CD8-positive, alpha-beta memory T cell (primary cell): ENCODE results near the gene RAB24. TPM values are rescaled to one million over a fixed set of nuclear protein-coding genes. Genes with fewer than 3 reads are reported as not detected.

Source experiments
- CTCF ChIA-PET: fragments of 350-600 bp; sonication (Branson Sonifier 250); formaldehyde crosslinking; loops from one replicate; lab custom pipeline; 2021; ENCODE audit warnings: antibody characterized with exemption; lab: Charles Lee
- POLR2A ChIA-PET: fragments of 350-600 bp; sonication (Branson Sonifier 250); formaldehyde crosslinking; loops from one replicate; lab custom pipeline; 2021; ENCODE audit warnings: antibody characterized with exemption; lab: Charles Lee
- DNase-seq, 5 donors: peaks; one replicate each; pipeline versions ENCODE4 v3.0.0 to v3.0.0-alpha.2; 2020 to 2022; ENCODE audit warnings: mixed read lengths in 1 of 5
- H3K27ac ChIP-seq: one replicate; pipeline ENCODE4 v1.7.0; 2013; ENCODE audit warnings: low read depth, mild to moderate bottlenecking, low read length, moderate library complexity
- H3K27me3 ChIP-seq: 2 replicates; pipeline ENCODE4 v1.7.0; 2013; ENCODE audit warnings: low read length, mild to moderate bottlenecking; ENCODE audit not compliant: insufficient read depth, poor library complexity, severe bottlenecking
- H3K36me3 ChIP-seq: 2 replicates; pipeline ENCODE4 v1.7.0; 2013; ENCODE audit warnings: mild to moderate bottlenecking, low read length, moderate library complexity; ENCODE audit not compliant: insufficient read depth
- H3K4me1 ChIP-seq: 2 replicates; pipeline ENCODE4 v1.7.0; 2013; ENCODE audit warnings: mild to moderate bottlenecking, low read length, moderate library complexity; ENCODE audit not compliant: insufficient read depth
- H3K4me3 ChIP-seq: 2 replicates; pipeline ENCODE4 v1.7.0; 2013; ENCODE audit warnings: mild to moderate bottlenecking, low read length
- H3K9me3 ChIP-seq: 2 replicates; pipeline ENCODE4 v1.7.0; 2013; ENCODE audit warnings: mild to moderate bottlenecking, low read length
- H3K27ac Mint-ChIP-seq, 8 donors: one replicate each; pipeline ENCODE4 v1.8.0; 2020 to 2021; ENCODE audit warnings: mixed read lengths in 8 of 8, mild to moderate bottlenecking in 6 of 8, inconsistent platforms in 3 of 8, moderate library complexity in 3 of 8
- H3K27me3 Mint-ChIP-seq, 2 donors: one replicate each; pipeline ENCODE4 v1.8.0; 2020 to 2021; ENCODE audit warnings: mixed read lengths in 2 of 2, mild to moderate bottlenecking in 1 of 2, moderate library complexity in 1 of 2
- H3K36me3 Mint-ChIP-seq, 3 donors: one replicate each; pipeline ENCODE4 v1.8.0; 2020 to 2021; ENCODE audit warnings: mixed read lengths in 3 of 3, inconsistent platforms in 1 of 3, mild to moderate bottlenecking in 1 of 3
- H3K4me1 Mint-ChIP-seq, 3 donors: one replicate each; pipeline ENCODE4 v1.8.0; 2020 to 2021; ENCODE audit warnings: mixed read lengths in 3 of 3, inconsistent platforms in 1 of 3, mild to moderate bottlenecking in 1 of 3
- H3K4me3 Mint-ChIP-seq, 7 donors: one replicate each; pipeline ENCODE4 v1.8.0; 2020 to 2021; ENCODE audit warnings: mixed read lengths in 7 of 7, mild to moderate bottlenecking in 6 of 7, moderate library complexity in 4 of 7, inconsistent platforms in 2 of 7
- H3K9me3 Mint-ChIP-seq, 5 donors: one replicate each; pipeline ENCODE4 v1.8.0; 2020 to 2022; ENCODE audit warnings: mixed read lengths in 5 of 5, mild to moderate bottlenecking in 3 of 5, moderate library complexity in 2 of 5, inconsistent platforms in 1 of 5
- polyA plus RNA-seq: library from polyadenylated mRNA; unstranded; fragments of 300-500 nt; fragmentation: Illumina TruSeq; gene quantifications from one replicate; pipeline ENCODE4 v1.2.3, GENCODE V29; 2021
- total RNA-seq, 2 experiments: library from RNA; stranded (reverse); gene quantifications; one replicate each; pipeline ENCODE4 v1.2.3, GENCODE V29; 2021

Gene RAB24
- total and polyA plus RNA-seq, 3 experiments from 2014 or later: 22.9 to 28.3 (median 26.1) TPM

DNA sequence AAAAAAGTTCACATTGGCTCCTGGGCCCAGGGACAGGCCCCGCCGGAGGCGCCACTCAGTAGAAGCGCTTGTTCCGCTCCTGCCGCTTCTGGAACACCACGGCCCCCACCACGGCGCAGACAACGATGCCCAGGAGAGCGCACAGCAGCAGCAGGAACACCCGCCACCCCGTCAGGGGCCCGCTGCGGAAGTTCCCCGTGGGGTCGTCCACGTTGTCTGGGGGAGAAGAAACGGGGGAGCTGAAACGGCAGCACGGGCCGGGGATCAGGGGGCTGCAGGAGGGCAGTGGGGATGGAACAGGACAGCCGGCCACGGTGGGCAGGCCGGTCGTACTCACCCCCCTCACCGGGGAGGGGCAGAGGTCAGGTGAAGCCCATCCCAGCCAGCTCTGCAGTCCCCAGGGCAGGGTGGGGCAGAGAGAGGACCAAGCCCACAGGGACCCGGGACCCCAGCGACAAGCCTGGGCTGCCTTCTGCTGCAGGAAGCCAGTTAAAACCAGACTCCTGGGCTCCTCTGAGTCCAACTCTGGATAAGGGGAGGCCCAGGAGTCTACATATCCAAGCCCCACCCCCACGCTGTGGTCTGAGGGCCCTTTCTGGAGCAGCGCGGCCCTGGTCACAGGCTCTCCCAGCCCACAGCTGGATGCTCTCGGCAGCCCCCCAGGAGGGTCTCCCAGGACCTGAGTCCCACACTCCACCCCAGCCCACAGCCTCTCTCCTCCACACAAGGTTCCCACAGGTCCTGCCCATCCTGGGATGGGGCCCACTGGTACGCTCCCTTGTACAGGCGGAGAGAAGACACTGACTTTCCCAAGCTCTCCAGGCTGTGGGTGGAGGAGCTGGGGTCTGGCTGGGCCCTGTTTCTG lies 28.7 kb upstream of the RAB24 start:
- Mint-ChIP-seq H3K4me3 (no peak overlapping the region), H3K4me1 (peaks cover 12 to 25% (median 17%) of the 10 kb centered on the region in 3 donors), H3K27ac (peak overlapping the region in 2 of 8 donors; percentile 65 to 79), H3K36me3 (peaks cover 4 to 83% (median 25%) of the 10 kb centered on the region in 3 donors), H3K27me3 (no peaks in the 10 kb centered on the region), H3K9me3 (no peaks in the 10 kb centered on the region)
- ChIA-PET POLR2A (no interaction called here), CTCF (interaction anchor here (1.6 to 2.5 kb wide), 2 partner anchors 38 to 72 kb away, joined by 6 to 7 read pairs; no protein-coding TSS in a partner anchor)
- DNase-seq: no peak
- H3K27me3 ChIP-seq: no peaks in the 10 kb centered on the region
- H3K9me3 ChIP-seq: no peaks in the 10 kb centered on the region
- H3K4me1 ChIP-seq: peaks cover 7% of the 10 kb centered on the region
- peaks cover 54% of the 10 kb centered on the region for H3K36me3 ChIP-seq
- H3K4me3 ChIP-seq: no peak overlapping the region
- no peak overlapping the region for H3K27ac ChIP-seq

GRCh38 chr5:177330991-177331842 lies 27.7 kb upstream of the RAB24 start:
- peak overlapping the region in 4 of 8 donors; percentile 54 to 79 (median 74) for H3K27ac Mint-ChIP-seq
- H3K9me3 ChIP-seq: no peaks in the 10 kb centered on the region
- peaks cover 4 to 73% (median 22%) of the 10 kb centered on the region in 3 donors for H3K36me3 Mint-ChIP-seq
- H3K4me1 ChIP-seq: peaks cover 7% of the 10 kb centered on the region
- ChIA-PET POLR2A (no interaction called here), CTCF (no interaction called here)
- no peak overlapping the region for H3K27ac ChIP-seq
- H3K4me3 ChIP-seq: no peak overlapping the region
- H3K27me3 Mint-ChIP-seq: no peaks in the 10 kb centered on the region
- no peaks in the 10 kb centered on the region for H3K9me3 Mint-ChIP-seq
- H3K27me3 ChIP-seq: no peaks in the 10 kb centered on the region
- peaks cover 43% of the 10 kb centered on the region for H3K36me3 ChIP-seq
- H3K4me1 Mint-ChIP-seq: peaks cover 12 to 23% (median 17%) of the 10 kb centered on the region in 3 donors
- no peak for DNase-seq
- peak overlapping the region in 1 of 7 donors; percentile 5 for H3K4me3 Mint-ChIP-seq

GRCh38 chr5:177329883-177330282 lies 26.4 kb upstream of the RAB24 start:
- Mint-ChIP-seq H3K4me1 (peaks cover 12 to 22% (median 17%) of the 10 kb centered on the region in 3 donors), H3K27ac (peak overlapping the region in 2 of 8 donors; percentile 78 to 84), H3K4me3 (peak overlapping the region in 1 of 7 donors; percentile 30), H3K27me3 (no peaks in the 10 kb centered on the region), H3K36me3 (peaks cover 4 to 63% (median 17%) of the 10 kb centered on the region in 3 donors), H3K9me3 (no peaks in the 10 kb centered on the region)
- ChIA-PET POLR2A (no interaction called here), CTCF (no interaction called here)
- no peak overlapping the region for H3K27ac ChIP-seq
- peaks cover 7% of the 10 kb centered on the region for H3K4me1 ChIP-seq
- H3K9me3 ChIP-seq: no peaks in the 10 kb centered on the region
- H3K36me3 ChIP-seq: peaks cover 30% of the 10 kb centered on the region
- no peaks in the 10 kb centered on the region for H3K27me3 ChIP-seq
- no peak overlapping the region for H3K4me3 ChIP-seq
- DNase-seq: no peak

- H3K36me3 ChIP-seq: peaks cover 18% of the 10 kb centered on the region
- H3K27ac Mint-ChIP-seq: peak overlapping the region in 3 of 8 donors; percentile 56 to 66 (median 58)
- DNase-seq: no peak
- H3K36me3 Mint-ChIP-seq: peaks cover under 1 to 55% (median 13%) of the 10 kb centered on the region in 3 donors
- peaks cover 7% of the 10 kb centered on the region for H3K4me1 ChIP-seq
- peak overlapping the region in 1 of 7 donors; percentile 13 for H3K4me3 Mint-ChIP-seq
- no peak overlapping the region for H3K27ac ChIP-seq
- no peaks in the 10 kb centered on the region for H3K27me3 Mint-ChIP-seq
- H3K27me3 ChIP-seq: no peaks in the 10 kb centered on the region
- no peaks in the 10 kb centered on the region for H3K9me3 ChIP-seq
- H3K9me3 Mint-ChIP-seq: no peaks in the 10 kb centered on the region
- CTCF ChIA-PET: interaction anchor here (1.3 to 2.4 kb wide), 5 partner anchors 10 to 29 kb away, joined by 3 to 7 read pairs (median 6); partner anchors contain the start of gene RGS14
- no peak overlapping the region for H3K4me3 ChIP-seq
- POLR2A ChIA-PET: no interaction called here
- peaks cover 12 to 22% (median 17%) of the 10 kb centered on the region in 3 donors for H3K4me1 Mint-ChIP-seq
These were observed 25.2 kb upstream of the RAB24 start for GRCh38 chr5:177328545-177329231.

GRCh38 chr5:177327539-177328522 lies 24.3 kb upstream of the RAB24 start:
- H3K4me1 ChIP-seq: peaks cover 7% of the 10 kb centered on the region
- peak overlapping the region; percentile 63 to 96 (median 82) for H3K27ac Mint-ChIP-seq
- H3K9me3 Mint-ChIP-seq: no peaks in the 10 kb centered on the region
- H3K36me3 ChIP-seq: peaks cover 9% of the 10 kb centered on the region
- ChIA-PET POLR2A (no interaction called here), CTCF (interaction anchor here (0.7 to 2.4 kb wide), 9 partner anchors 10 to 173 kb away, joined by 3 to 7 read pairs (median 4); partner anchors contain the start of gene RGS14)
- H3K36me3 Mint-ChIP-seq: peaks cover 0 to 49% (median 10%) of the 10 kb centered on the region in 3 donors
- peak overlapping the region; percentile 18 to 73 (median 62) for H3K4me3 Mint-ChIP-seq
- peaks cover 12 to 19% (median 17%) of the 10 kb centered on the region in 3 donors for H3K4me1 Mint-ChIP-seq
- no peak overlapping the region for H3K27ac ChIP-seq
- no peaks in the 10 kb centered on the region for H3K27me3 ChIP-seq
- H3K27me3 Mint-ChIP-seq: no peaks in the 10 kb centered on the region
- peak in 2 of 5 donors; percentile 20 to 25 for DNase-seq
- no peak overlapping the region for H3K4me3 ChIP-seq
- no peaks in the 10 kb centered on the region for H3K9me3 ChIP-seq

GRCh38 chr5:177325868-177326381 lies 22.4 kb upstream of the RAB24 start:
- no peaks in the 10 kb centered on the region for H3K36me3 ChIP-seq
- no peaks in the 10 kb centered on the region for H3K27me3 ChIP-seq
- Mint-ChIP-seq H3K9me3 (no peaks in the 10 kb centered on the region), H3K36me3 (peaks cover 0 to 38% (median 12%) of the 10 kb centered on the region in 3 donors), H3K27ac (peak overlapping the region in 1 of 8 donors; percentile 88), H3K4me1 (peaks cover 7 to 13% (median 12%) of the 10 kb centered on the region in 3 donors), H3K4me3 (no peak overlapping the region), H3K27me3 (no peaks in the 10 kb centered on the region)
- no peaks in the 10 kb centered on the region for H3K9me3 ChIP-seq
- DNase-seq: no peak
- CTCF ChIA-PET: interaction anchor here (1.1 to 1.6 kb wide), 2 partner anchors 17 to 129 kb away, joined by 3 to 4 read pairs; no protein-coding TSS in a partner anchor
- no peak overlapping the region for H3K27ac ChIP-seq
- POLR2A ChIA-PET: no interaction called here
- H3K4me1 ChIP-seq: peaks cover 7% of the 10 kb centered on the region
- H3K4me3 ChIP-seq: no peak overlapping the region
